ENCODE data around the gene DCAF15. TPM values are rescaled to one million over a fixed set of nuclear protein-coding genes. Genes with fewer than 3 reads are reported as not detected.
A peak's percentile ranks its signal among the peaks of the same experiment; 100 is the strongest.

DCAF15 gene
- total RNA-seq, 1 donor from 2014 or later, result 56.6 TPM

DNA sequence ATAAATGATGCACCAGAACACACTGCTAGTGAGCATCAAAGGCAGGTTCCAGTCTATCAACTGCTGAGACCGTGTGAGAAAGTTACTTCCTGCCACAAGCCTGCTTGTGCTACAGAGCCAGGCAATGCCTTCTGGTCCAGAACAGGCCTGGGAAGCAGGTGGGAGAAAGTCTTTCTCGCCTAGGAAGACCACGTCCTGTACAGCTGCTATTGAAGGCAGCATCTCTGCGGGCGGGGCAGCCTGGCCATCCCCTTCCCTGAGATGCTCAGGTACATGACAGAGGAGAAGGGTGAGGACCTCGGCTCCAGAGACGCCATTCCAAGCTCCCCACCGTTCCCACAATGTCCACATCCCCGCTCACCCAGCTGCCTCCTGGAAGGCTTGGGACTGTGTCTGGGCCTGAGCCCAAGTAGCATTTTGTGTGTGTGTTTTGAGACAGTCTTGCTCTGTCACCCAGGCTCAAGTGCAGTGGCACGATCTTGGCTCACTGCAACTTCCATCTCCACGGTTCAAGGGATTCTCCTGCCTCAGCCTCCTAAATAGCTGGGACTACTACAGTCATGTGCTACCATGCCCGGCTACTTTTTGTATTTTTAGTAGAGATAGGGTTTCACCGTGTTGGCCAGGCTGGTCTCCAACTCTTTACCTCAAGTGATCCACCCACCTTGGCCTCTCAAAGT is 50.4 kb downstream of the DCAF15 start:
- Mint-ChIP-seq H3K27me3 (ENCODE audit: low read depth) (no peaks in the 10 kb centered on the region), H3K27ac (peak overlapping the region; percentile 53), H3K9me3 (no peaks in the 10 kb centered on the region), H3K36me3 (peaks cover 7% of the 10 kb centered on the region), H3K4me1 (peaks cover 10% of the 10 kb centered on the region), H3K4me3 (no peak overlapping the region)
- TF ChIP-seq, protein P1, sequence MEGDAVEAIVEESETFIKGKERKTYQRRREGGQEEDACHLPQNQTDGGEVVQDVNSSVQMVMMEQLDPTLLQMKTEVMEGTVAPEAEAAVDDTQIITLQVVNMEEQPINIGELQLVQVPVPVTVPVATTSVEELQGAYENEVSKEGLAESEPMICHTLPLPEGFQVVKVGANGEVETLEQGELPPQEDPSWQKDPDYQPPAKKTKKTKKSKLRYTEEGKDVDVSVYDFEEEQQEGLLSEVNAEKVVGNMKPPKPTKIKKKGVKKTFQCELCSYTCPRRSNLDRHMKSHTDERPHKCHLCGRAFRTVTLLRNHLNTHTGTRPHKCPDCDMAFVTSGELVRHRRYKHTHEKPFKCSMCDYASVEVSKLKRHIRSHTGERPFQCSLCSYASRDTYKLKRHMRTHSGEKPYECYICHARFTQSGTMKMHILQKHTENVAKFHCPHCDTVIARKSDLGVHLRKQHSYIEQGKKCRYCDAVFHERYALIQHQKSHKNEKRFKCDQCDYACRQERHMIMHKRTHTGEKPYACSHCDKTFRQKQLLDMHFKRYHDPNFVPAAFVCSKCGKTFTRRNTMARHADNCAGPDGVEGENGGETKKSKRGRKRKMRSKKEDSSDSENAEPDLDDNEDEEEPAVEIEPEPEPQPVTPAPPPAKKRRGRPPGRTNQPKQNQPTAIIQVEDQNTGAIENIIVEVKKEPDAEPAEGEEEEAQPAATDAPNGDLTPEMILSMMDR (IDR thresholded peaks at IDR 0.05; ENCODE audit: unreplicated experiment), result no peak
- no peak for DNase-seq (ENCODE audit: low spot score in 2 of 2, unreplicated experiment in 2 of 2)

DNA sequence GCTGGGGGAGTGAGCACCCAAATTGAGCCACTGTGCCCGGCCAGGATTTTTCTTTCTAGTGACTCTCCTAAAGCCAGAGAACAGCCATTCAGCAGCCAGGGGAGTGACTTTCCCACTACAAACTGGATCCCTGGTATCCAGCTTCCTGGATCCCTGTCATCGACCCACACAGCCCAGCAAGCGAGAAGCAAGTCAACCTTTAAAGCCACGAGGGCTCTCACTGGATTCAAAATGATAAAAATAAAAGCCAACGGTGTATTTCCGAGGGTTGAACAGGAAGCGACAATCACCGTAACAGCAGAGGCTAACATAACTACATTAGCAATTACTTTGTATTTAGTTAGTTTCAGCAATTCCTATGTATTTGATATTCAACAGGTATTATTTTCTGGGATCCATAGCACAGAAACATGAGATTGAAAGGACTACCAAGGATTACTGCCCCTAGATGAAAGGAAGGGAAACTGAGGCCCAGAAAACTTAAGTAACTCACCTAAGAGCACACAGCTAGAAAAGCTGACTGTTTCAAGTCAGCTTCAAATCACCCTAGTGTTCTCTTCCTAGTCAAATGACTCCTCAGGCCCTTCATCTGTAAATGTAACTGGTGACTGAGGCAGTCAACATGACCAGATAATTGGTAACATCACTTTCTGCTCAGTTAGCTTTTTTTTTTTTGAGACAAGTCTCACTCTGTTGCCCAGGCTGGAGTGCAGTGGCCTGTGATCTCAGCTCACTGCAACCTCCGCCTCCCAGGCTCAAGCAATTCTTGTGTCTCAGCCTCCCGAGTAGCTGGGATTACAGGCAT is 51.1 kb downstream of the DCAF15 start:
- H3K4me3 Mint-ChIP-seq, result no peak overlapping the region
- TF ChIP-seq, protein P1 (IDR thresholded peaks at IDR 0.05; ENCODE audit: unreplicated experiment), result no peak
- peak overlapping the region; percentile 53 for H3K27ac Mint-ChIP-seq
- no peaks in the 10 kb centered on the region for H3K27me3 Mint-ChIP-seq (ENCODE audit: low read depth)
- H3K9me3 Mint-ChIP-seq, result no peaks in the 10 kb centered on the region
- no peak for DNase-seq (ENCODE audit: low spot score in 2 of 2, unreplicated experiment in 2 of 2)
- peaks cover 7% of the 10 kb centered on the region for H3K36me3 Mint-ChIP-seq
- peaks cover 11% of the 10 kb centered on the region for H3K4me1 Mint-ChIP-seq

DNA sequence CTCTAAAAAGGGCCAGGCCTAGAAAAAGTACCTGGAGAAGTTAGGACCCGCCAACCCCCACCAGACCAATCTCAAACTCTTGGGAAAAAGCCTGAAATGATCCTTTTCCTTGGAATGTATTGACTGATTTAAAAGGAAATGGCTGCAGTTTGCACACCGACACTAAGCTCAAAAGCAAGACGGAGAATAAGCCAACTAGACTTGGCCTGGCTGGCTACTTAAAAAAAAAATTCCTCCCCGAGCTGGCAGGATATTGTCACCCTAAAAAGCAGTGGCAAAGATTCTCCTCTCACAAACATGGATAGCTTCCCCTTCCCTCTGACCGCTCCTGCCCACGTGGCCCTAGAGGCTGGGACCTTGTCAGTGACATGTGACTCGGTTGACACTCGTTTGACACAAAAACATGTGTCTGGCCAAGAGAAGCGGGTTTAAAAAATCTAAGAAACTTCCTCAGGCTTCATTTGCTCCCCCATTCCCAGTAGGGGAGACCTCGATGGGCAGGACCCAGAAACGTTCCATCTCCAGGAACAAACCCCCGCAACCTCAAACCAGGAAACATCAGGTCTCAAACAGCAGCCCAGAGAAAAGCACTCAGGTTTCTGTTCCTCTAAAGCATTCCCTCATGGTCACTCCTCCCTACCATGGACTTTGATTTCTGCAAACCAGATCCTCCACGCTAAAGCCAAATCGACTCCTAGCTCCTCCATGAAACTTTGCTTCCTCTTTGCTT is 52.5 kb downstream of the DCAF15 start:
- TF ChIP-seq, protein P1 (IDR thresholded peaks at IDR 0.05; ENCODE audit: unreplicated experiment), result no peak

GRCh38 chr19:14005349-14006084 is 53.2 kb downstream of the DCAF15 start:
- H3K36me3 Mint-ChIP-seq, result peaks cover 3% of the 10 kb centered on the region
- no peaks in the 10 kb centered on the region for H3K9me3 Mint-ChIP-seq
- peak; percentile 94 to 95 for DNase-seq (ENCODE audit: low spot score in 2 of 2, unreplicated experiment in 2 of 2)
- peak overlapping the region; percentile 97 for H3K4me3 Mint-ChIP-seq
- TF ChIP-seq, protein P1 (IDR thresholded peaks at IDR 0.05; ENCODE audit: unreplicated experiment), result no peak
- peaks cover 14% of the 10 kb centered on the region for H3K4me1 Mint-ChIP-seq
- H3K27ac Mint-ChIP-seq, result peak overlapping the region; percentile 90
- H3K27me3 Mint-ChIP-seq (ENCODE audit: low read depth), result no peaks in the 10 kb centered on the region

More for the DNA sequence above, 52.5 kb downstream of the DCAF15 start:
- peak overlapping the region; percentile 68 for H3K4me3 Mint-ChIP-seq
- peak overlapping the region; percentile 90 for H3K27ac Mint-ChIP-seq
- no peaks in the 10 kb centered on the region for H3K9me3 Mint-ChIP-seq
- H3K36me3 Mint-ChIP-seq, result peaks cover 3% of the 10 kb centered on the region
- H3K4me1 Mint-ChIP-seq, result peaks cover 14% of the 10 kb centered on the region
- no peaks in the 10 kb centered on the region for H3K27me3 Mint-ChIP-seq (ENCODE audit: low read depth)
- DNase-seq (ENCODE audit: low spot score in 2 of 2, unreplicated experiment in 2 of 2), result no peak
